GM10266 (cell line): ENCODE results near the gene PTX4.
A peak's percentile ranks its signal among the peaks of the same experiment; 100 is the strongest.

Source experiments
- DNase-seq: peaks from one replicate; pipeline ENCODE4 v3.0.0; 2012; ENCODE audit errors: extremely low spot score
- CTCF ChIP-seq: IDR thresholded peaks from 2 replicates; pipeline ENCODE4 v1.5.1; 2012; ENCODE audit warnings: mild to moderate bottlenecking, low read depth; ENCODE audit not compliant: control insufficient read depth, insufficient read depth; ENCODE audit errors: missing control alignments

PTX4 gene

GRCh38 chr16:1497014-1497598 is 8.4 kb upstream of the PTX4 start:
- no peak for TF ChIP-seq CTCF
- DNase-seq = no peak

- TF ChIP-seq CTCF = no peak
- DNase-seq = no peak
Observed at GRCh38 chr16:1496464-1496863, 7.7 kb upstream of the PTX4 start.

GRCh38 chr16:1495889-1496262 is 7.1 kb upstream of the PTX4 start:
- no peak for DNase-seq
- TF ChIP-seq CTCF = no peak

GRCh38 chr16:1495211-1495888 is 6.6 kb upstream of the PTX4 start:
- no peak for TF ChIP-seq CTCF
- no peak for DNase-seq

- no peak for TF ChIP-seq CTCF
- no peak for DNase-seq
Observed at GRCh38 chr16:1494711-1495110, 6.0 kb upstream of the PTX4 start.

GRCh38 chr16:1494129-1494640 is 5.4 kb upstream of the PTX4 start:
- no peak for DNase-seq
- peak; percentile 20 for TF ChIP-seq CTCF

- no peak for DNase-seq
- TF ChIP-seq CTCF = no peak
Observed at GRCh38 chr16:1493746-1494094, 5.0 kb upstream of the PTX4 start.
